NCI-H2081 (cell line): ENCODE results near the gene ORAI1.
"Not testable (repeated sequence)": the region's sequence is repeated elsewhere in the genome, so short reads cannot be mapped to it uniquely, and the experiment has no call there.

Source experiments
- DNase-seq, 2 experiments: peaks; one replicate each; lab custom pipeline; 2025; lab: John Stamatoyannopoulos, UW

Gene ORAI1

DNA sequence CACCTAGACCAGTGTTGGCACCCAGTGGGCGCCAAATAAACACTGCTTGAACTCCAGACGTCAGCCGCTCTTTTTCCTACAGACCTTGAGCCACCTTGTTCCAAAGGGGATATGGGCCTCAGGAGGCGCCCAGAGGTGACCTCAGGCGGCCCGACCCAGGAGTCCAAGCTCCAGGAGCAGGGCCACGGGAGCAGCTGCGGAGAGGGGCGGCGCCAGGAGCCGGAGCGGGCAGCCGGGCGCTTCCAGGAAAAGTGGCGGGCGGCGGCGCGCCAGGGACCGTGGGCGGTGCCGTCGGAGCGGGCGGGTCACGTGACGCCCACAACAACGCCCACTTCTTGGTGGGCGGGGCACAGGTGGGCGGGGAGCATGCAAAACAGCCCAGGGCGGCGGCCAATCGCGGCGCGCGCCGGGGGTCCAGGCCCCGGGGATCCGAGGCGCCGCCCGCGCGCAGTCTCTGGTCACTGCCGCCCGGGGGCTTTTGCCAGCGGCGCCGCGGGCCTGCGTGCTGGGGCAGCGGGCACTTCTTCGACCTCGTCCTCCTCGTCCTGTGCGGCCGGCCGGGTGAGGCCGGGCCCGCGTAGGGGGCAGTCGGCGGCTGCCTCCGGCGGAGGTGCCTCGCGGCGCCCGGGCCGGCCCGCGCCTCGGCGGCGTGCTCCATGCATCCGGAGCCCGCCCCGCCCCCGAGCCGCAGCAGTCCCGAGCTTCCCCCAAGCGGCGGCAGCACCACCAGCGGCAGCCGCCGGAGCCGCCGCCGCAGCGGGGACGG, at the start of gene ORAI1:
TSS of gene ORAI1 (plus strand) at position 444 of the 766 bp plus-strand sequence.
- peak; percentile 95 for DNase-seq

- no peak for DNase-seq
Observed at GRCh38 chr12:121576851-121577391, 49.4 kb upstream of the ORAI1 start.

- DNase-seq: no peak
Observed at GRCh38 chr12:121577443-121578180, 48.7 kb upstream of the ORAI1 start.

- DNase-seq: no peak
Observed at GRCh38 chr12:121578230-121579189, 47.8 kb upstream of the ORAI1 start.

GRCh38 chr12:121579190-121579791, 47.0 kb upstream of the ORAI1 start:
- no peak for DNase-seq

DNA sequence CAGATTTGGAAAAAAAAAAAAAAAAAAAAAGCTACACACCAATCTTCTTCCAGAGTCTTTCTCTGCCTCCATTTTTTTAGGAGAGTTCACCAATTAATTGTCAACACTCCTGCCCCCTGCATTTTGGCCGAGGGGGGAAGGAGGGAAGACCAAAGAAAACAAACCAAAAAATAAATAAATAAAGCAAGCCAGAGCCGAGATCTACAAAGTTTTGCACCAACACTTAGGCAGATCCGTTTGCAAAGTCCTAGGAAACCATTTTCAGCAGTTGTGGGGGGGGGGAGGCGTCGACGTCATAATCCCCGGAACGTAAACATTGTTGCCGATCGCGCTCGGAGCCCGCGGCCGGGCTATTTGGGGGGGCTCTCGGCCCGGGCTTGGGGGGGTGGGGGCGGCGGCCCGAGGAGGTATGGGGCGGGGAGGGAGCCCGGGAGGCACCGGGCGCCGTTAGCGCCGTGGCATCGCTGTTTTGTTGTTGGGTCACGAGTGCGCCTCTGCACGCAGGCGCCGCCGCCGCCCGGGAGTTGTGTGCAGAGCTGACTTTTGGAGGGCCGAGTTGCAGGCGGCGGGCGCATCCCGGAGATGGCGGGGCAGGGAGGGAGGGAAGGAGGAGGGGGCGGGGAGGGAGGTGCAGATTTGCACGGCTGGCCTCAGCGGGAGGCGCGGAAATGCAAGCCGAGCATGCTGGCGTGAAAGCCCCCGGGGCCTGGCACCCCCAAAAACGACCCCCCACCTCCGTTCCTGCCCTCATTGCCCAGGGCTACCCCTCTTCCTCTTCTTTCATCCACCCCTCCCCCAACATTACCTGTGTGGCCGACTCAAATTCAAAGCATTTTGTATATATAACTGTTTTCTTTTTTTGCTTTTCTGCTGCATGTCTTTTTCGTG, 46.1 kb upstream of the ORAI1 start:
- DNase-seq: peak; percentile 65 to 66

DNA sequence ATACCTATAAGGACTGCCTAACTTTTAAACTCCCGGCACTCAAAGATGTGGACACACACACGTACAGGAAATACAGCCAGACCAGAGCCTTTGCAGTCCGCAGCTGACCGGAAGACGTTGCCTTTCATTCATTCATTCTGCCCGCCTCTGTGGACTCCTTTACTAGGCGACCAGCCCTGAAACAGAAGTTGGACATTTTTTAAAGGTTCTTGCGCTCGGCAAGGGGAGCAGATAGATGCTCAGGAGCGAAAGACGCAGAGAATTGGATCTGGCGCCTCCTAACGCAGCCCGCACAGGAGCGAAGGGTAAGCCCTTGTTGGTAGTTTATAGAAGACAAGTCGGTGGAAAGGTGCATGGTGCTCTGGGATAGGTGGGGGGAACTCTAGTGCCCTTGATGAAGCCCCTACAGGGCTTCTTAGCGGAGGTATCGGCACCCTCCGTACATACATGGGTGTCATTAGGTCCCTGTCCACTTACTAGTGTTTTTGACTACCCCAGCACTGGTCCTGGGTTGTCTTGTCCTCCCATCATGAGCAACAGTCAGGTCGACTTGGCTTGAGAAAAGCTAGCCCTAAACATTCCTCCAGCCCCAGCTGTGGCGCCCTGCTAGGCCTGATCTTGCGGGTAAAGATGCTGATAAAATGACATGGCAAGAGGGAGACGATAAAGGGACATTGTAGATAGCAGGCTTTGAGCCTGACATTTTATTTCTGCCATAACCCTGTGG, 45.2 kb upstream of the ORAI1 start, which contains the start of gene KDM2B:
TSS of gene KDM2B (minus strand) at position 65 of the 727 bp plus-strand sequence. CDS start 112 bp downstream, outside the sequence.
- peak; percentile 24 to 45 for DNase-seq

- peak in 1 of 2 experiments; percentile 36 for DNase-seq
Observed at GRCh38 chr12:121581686-121582429, 44.5 kb upstream of the ORAI1 start.

GRCh38 chr12:121582583-121583333, 43.6 kb upstream of the ORAI1 start:
- DNase-seq: no peak

- DNase-seq: not testable (repeated sequence)
Observed at GRCh38 chr12:121583334-121583661, 43.0 kb upstream of the ORAI1 start.

DNA sequence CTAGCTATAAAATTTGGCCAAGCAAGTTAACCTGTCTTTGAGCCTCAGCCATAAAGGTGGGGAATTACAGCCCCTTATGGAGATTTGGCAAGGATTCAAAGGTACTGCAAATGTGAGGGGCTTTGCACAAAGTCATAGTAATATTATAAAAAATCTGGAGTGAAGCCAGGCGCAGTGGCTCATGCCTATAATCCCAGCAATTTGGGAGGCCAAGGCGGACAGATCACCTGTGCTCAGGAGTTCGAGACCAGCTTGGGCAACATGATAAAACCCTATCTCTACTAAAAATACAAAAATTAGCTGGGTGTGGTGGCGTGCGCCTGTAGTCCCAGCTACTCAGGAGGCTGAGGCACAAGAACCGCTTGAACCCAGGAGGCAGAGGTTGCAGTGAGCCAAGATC, 41.4 kb upstream of the ORAI1 start:
- not testable (repeated sequence) for DNase-seq

DNA sequence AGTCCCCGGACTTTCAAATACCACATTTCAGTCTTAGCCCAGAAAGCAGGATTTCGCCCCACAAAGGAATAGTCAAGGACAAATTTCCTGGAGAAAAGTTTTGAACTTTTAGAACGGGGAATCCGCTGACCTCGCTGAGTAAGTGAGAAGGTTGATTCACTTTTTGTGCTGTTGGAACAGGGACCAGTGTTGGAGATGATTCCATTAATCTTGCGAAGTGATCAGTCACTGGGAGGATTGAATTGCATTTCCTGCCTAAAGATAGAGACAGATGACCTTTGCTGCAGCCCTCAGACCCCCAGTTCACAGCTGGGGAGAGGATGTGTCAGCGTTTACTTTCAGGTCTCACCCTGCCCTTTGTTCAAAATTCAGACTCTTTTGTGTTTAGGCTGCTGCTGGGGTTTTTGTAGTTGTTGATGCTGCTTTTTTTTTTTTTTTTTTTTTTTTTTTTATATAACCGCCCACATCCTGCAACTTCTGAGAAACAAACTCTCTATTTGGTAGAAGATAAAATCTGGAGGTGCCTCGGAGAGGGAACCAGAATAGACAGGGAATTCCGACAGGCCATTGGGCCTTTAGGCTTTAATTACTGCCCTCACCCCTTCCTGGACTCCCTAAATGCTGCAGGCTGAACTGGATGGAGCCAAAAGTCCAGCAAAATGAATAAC, 35.7 kb upstream of the ORAI1 start:
- no peak for DNase-seq

DNA sequence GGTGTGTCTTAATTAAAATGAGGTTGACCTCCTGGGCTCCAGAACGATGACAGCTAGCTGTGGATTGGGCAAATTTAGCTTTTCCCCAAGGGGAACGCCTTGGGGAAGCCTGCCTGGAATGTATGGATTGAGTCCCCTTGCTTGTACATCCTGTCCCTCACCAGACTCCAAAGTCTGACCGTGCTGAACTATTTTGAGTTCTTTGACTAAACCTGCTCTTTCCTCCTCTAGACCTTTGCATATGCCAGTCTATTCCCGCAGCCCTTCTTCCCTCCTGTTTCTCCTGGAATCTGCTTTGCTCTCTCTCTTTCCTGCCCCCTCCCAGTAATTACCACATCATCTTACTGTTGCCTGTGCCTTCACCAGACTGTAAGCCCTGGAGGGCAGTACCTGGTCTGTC, 34.0 kb upstream of the ORAI1 start:
- no peak for DNase-seq

DNA sequence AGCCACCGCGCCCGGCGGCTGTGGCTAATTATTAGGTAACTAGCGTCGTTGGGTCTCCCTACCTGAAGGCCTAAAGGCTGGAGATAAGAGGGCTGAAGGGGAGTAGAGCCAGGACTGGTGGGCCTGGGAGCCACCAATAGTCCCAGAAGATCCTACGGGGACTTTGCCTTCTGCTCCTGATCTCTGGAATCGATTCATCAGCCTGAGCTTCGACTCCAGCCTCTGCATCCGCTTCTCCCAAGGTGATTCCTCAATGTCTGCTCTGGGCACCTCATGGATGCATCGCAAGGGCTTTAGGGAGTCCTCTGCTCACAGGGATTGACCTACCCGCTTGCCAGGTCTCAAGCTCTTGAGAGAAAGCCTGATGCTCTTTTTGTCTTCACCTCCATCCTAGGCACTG, 30.8 kb upstream of the ORAI1 start:
- DNase-seq: no peak

- DNase-seq: no peak
Observed at GRCh38 chr12:121596526-121596925, 29.8 kb upstream of the ORAI1 start.

GRCh38 chr12:121600702-121601336, 25.5 kb upstream of the ORAI1 start:
- DNase-seq: no peak

DNA sequence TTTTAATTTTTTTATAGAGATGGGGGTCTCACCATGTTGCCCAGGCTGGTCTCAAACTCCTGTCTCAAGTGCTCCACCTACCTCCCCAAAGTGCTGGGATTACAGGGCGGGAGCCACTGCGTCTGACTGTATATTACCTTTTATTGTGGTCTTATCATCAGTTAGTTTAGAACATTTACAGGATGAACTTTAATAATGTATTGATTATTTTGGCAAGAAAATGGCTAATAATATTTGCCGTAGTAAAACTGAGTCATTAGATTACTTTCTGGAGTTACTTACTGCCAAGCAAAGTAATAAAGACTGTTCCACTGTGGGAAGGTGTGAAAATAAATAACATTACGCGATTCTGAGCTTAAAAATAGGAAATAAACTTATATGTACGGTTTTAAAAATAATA, 23.6 kb upstream of the ORAI1 start:
- no peak for DNase-seq
